Liver (tissue), 3 donors: ENCODE measurements around the gene CUL3.

ENCODE experiments used
- CTCF ChIP-seq: fragments of 150-350 bp; IDR thresholded peaks from 2 replicates; pipeline ENCODE4 v1.5.1; 2017; ENCODE audit warnings: improper control_type of control experiment, low read depth, low read length; ENCODE audit not compliant: missing input control
- HNF4G ChIP-seq: IDR thresholded peaks from 2 replicates; pipeline ENCODE4 v1.6.1; 2016; ENCODE audit warnings: antibody characterized with exemption
- MAX ChIP-seq: IDR thresholded peaks from 2 replicates; pipeline ENCODE4 v1.6.1; 2016; ENCODE audit warnings: antibody characterized with exemption
- RAD21 ChIP-seq, 2 donors: IDR thresholded peaks; 2 replicates each; pipeline ENCODE4 v1.6.1; 2016; ENCODE audit warnings: antibody characterized with exemption in 2 of 2, mild to moderate bottlenecking in 2 of 2
- REST ChIP-seq: IDR thresholded peaks from 2 replicates; pipeline ENCODE4 v1.6.1; 2016; ENCODE audit warnings: antibody characterized with exemption, mild to moderate bottlenecking
- RXRA ChIP-seq, 2 donors: IDR thresholded peaks; 2 replicates each; pipeline ENCODE4 v1.6.1; 2017 to 2018; ENCODE audit warnings: antibody characterized with exemption in 2 of 2, mild to moderate bottlenecking in 1 of 2
- TAF1 ChIP-seq: conservative IDR thresholded peaks from 2 replicates; pipeline ENCODE4 v1.6.1; 2016; ENCODE audit warnings: antibody characterized with exemption, mild to moderate bottlenecking
- YY1 ChIP-seq: IDR thresholded peaks from 2 replicates; pipeline ENCODE4 v1.6.1; 2016; ENCODE audit warnings: antibody characterized with exemption, mild to moderate bottlenecking
- ZBTB33 ChIP-seq: IDR thresholded peaks from 2 replicates; pipeline ENCODE4 v1.6.1; 2016; ENCODE audit warnings: antibody characterized with exemption
- TF ChIP-seq, protein P1 (sequence below): IDR thresholded peaks from 2 replicates; pipeline ENCODE4 v1.6.1; 2016; ENCODE audit warnings: antibody characterized with exemption
- donor health status: healthy.
- donor health status: healthy.

DNA sequence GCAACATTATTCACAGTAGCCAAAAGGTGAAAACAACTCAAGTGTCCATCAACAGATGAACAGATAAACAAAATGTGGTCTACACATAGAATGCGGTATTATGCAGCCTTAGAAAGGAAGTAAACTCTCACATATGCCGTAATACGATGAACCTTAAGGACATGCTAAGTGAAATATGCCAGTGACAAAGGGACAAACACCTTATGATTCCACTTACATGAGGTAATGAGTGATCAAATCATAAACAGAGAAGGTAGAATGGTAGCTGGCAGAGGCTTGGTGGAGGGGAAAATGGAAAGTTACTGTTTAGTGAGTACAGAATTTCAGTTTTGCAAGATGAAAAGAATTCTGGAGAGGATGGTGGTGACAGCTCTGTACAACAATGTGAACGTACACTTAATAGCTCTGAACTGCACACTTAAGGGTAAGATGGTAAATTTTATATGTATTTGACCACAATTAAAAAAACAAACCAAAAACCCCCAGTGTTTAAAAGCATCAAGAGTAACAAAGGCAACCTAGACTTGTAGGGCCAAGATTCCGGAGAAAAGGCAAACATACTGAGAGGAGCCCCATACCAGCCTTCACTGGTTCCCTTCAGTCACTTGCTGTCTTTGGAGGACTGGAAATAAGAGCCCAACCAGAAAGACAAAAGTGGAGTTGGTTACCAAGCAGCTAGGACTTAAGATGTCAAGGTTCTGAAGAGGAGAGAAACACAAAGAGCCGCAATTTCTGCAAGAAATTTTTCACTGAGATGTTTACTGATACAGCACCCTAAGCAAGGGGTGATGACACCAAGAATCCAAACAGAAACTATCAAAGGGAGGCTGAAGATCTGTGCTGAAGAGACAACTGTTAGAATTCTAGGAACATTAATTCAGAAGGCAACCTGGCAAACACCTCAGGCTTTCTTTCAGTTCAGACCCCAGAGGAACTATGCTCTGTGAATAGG is 61.3 kb downstream of the CUL3 start:
- no peak for TF ChIP-seq CTCF
- no peak for TF ChIP-seq HNF4G
- TF ChIP-seq, protein P1, sequence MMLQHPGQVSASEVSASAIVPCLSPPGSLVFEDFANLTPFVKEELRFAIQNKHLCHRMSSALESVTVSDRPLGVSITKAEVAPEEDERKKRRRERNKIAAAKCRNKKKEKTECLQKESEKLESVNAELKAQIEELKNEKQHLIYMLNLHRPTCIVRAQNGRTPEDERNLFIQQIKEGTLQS, result no peak
- TF ChIP-seq MAX, result no peak
- no peak for TF ChIP-seq ZBTB33
- TF ChIP-seq RXRA (IDR thresholded peaks at IDR 0.05), result no peak
- TF ChIP-seq RAD21 (IDR thresholded peaks at IDR 0.05), result no peak
- no peak for TF ChIP-seq TAF1
- no peak for TF ChIP-seq REST
- TF ChIP-seq YY1, result no peak
